GM21786 (cell line): ENCODE data around the gene MLEC.

Experiments used
- ATAC-seq: cut with Tn5 transposase; IDR thresholded peaks from one replicate; pipeline ENCODE4 v1.9.1; 2021; ENCODE audit not compliant: unreplicated experiment

Gene MLEC

DNA sequence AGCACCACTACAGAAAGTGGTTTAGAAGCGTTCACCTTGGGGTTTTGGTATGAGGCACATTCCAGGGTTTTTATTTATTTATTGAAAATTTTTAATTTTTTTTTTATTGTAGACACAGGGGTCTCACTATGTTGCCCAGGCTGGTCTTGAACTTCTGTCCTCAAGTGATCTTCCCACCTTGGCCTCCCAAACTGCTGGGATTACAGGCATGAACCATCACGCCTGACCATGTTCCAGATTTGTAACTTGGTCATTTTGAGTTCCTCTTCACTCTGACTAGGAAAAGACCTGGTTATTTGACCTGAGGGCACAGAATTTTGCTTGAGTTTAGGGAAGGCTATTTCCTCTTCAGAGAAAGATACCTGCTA lies 3.1 kb downstream of the MLEC start:
- no peak for ATAC-seq

DNA sequence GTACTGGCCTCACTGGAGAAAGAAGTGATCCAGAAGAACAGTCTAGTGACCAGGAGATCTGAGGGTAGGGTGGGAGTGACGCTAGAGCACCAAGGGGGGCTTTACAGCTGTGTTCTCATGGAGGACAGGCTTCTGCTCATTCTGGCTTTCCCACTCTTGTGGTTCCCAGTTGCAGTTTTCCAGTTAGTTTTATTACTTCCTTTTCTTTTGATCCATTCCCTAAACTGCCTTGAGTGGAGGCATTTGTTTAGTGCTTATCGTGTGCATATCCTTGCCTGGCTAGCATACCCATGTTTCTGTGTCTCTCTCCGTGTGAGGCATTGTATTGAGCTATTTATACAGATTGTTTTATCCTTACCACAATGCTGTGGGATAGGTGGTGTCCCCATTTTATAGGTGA lies 4.0 kb downstream of the MLEC start:
- ATAC-seq: no peak

DNA sequence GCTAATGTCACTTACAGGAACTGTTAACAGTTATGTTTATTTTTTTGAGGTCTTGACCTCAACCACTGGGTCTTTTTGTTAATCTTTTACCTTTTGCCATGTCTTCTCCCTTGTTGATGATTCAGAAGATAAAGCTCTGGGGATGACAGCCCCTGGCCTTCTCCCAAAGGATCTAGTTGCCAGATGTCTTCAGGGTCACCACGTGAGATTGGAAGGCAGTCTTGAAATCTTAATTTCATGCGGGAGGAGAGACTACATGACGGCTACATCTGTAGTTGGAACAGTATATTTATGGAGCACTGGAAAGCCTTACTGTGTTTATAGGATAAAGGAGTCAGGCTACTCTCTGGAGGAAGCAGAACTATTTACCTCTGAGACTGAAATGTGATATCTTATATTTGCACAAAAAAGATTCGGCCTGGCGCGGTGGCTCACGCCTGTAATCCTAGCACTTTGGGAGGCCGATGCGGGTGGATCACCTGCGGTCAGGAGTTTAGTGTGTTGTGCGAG lies 5.6 kb downstream of the MLEC start:
- no peak for ATAC-seq

DNA sequence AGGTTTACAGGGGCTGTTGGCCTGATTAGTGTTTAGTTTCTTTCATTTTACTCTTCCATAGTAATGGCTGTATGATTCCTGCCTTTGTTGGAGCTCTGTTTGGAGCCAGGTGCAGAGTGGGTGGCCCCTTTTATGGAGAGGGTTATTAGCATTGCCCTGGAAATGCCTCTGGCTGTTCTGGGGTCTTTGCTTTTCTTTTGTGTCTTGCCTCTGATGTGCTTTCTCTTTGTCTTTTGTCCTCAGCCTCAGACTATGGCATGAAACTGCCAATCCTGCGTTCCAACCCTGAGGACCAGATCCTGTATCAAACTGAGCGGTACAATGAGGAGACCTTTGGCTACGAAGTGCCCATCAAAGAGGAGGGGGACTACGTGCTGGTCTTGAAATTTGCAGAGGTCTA lies 6.9 kb downstream of the MLEC start:
- no peak for ATAC-seq

DNA sequence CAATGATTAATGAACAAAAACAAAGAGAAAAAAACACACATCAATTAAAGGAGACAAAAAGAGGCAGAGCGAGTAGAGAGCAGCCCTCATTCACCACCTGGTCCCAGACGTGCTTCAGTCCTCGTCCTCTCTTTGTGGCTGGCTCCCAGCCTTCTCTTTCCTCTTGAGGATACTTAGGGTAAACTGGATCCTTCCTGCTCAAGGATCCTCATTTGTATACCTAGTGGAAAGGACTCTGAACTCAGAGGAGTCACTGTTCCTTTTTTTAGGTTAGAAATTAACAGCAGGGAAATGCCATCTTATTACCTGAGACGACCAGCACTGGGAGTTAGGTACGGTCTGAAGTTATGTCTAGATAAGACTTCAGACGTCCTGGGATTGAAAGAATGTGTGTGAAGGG lies 9.7 kb downstream of the MLEC start:
- no peak for ATAC-seq

DNA sequence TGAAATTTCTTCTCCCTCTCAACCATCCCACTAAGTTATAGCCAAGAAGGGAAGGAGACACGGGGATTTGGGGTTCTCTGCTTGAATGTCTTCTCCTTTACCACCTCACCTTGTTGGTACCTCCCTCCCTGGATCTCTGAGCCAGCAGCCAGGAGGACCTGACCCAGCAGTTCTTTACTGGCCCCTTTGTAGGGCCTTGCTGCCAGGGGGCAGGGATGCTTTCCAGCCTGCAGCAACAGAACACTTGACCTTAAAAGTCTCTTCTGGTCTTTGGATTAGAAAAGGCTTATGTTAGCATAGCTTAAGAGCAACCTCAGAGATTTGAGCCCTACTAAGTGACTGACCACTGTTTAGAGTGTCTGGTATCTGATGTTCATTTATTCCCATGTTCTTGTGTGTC lies 10.4 kb downstream of the MLEC start:
- ATAC-seq: no peak

DNA sequence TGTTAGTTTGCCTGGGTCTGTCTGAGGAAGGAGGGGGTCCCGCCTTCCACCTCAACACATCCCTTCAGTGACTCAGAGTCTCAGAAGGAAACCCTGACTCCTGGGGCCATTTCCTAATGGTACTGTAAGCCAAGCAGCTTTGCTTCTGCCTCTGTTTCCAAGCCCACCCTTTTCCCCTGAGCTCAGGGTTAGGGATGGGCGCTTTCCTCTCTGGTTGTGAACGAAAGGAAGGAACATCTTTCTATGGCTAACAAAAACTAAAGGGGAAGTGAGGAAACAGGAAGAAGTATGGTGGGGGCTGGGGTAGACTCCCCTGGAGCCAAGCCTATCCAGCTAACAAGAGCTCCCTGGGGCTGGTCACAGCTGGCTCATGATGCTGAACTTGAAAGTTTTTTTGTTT lies 11.7 kb downstream of the MLEC start:
- ATAC-seq: no peak

DNA sequence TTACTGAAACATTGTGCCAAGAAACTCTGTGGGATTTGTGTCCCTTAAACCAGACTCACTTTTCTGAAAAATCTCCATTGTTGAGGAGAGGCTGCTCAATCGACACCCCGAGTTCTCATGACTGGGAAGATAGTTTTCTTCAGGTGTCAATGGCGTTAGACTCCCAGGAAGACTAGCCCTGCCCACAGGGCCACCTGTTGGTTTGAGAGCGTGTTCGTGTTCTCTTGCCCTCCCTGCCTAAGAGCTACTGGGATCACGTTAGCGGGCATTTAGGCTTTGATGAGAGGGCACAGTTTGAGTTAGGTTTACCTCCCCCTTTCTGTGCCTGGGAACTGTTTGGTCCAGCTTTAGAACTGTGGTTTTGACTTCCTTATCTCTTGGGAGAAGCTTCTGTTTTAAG lies 12.6 kb downstream of the MLEC start:
- no peak for ATAC-seq

DNA sequence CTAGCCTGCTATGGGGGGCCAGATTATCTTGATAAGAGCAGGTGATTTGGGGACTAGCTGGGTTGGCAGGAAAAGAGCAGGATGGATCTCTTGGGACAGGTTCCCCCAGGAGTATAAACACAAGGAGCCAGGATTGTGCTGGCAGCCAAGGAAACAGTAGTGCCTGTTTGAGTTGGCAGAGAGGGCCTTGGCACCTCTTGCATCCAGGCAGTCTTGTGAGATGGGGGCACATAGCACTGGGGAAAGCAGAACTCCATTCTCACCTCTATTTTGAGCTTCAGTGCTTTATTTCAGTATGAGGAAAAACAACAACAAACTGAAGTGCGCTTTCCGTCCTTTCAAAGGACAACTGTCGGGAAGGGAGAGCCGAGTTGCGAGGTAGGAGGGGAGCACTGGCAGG lies 13.9 kb downstream of the MLEC start:
- no peak for ATAC-seq

DNA sequence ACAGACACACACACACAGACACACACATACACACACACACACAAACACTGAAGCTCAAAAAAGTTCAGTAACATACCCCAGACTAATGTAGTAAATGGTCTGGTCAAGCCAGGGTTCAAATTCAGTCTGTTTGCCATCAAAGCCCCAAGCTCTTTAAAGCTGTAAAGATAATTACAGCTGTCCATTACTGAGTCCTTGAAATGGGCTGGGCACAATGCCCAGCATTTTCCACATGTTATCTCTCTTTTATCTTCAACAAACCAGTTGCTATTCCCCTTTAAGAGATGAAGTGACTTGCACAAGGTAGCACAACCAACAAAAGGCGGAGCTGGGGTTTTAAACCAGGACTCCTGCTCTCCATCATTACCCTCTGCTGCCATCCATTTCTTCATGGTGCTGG lies 15.7 kb downstream of the MLEC start:
- no peak for ATAC-seq

DNA sequence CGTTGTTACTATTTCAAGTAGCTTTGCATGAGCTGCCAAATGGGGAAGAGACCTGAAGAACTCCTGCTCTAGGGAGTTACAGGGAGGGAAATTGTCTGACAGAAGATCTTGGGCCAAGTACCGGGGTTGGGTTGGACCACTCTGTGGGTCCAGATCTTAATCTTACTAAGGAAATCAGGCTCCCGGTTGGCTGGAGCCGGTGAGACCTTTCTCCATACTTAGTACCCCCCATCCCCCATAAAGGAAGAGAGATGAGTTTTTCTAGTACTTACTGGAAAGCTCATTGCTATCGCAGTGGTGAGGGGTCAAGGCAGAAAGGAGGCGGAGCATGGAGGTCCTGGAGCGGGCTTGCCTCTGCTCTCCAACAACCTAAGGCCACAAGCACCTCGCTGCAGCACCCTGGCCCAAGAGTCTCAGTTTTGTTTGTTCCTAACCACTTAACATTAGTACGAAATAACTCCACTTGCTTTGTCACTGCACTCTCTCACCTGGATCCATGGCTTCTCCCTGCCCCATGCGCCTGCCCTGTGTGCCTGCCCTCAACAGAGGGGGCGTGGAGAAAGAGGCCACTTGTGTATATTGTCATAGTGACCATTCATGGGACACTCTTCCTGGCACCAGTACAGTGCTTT lies 16.5 kb downstream of the MLEC start:
- ATAC-seq: no peak

DNA sequence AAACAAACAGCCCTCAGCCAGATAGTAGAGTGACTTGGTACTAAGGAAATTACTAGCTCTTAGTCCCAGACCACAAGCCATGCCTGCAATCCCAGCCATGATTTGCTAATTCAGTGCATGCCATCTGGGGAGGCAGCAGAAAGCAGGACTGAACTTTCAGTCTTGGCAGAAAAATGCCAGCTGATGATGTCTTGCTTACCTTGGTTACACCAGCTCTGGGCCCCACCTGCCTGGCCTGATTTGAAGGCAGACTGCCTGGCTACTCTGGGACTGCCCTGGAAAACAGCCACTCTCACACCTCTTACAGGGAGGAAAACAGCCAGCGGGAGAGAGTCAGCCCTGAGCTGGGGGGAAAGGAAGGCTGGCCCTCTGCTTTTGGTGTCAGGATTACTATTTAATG lies 18.7 kb downstream of the MLEC start:
- no peak for ATAC-seq

DNA sequence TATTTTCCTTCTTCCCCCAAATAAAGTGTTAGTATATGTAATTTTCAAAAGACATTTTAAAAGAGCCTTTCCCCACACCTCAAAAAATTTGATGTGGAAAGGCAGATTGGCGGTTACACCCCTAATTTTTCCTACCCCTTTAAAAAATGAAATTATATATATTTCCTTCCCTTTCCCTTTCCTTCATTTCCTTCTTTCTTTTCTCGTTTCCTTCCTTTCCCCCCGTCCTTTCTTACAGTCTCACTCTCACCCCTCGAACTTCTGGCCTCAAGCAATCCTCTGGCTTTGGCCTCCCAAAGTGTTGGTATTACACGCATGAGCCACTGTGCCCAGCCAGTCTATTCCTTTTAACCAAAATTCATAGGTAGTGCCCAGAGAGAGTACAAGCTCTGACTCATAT lies 19.1 kb downstream of the MLEC start:
- ATAC-seq: no peak

DNA sequence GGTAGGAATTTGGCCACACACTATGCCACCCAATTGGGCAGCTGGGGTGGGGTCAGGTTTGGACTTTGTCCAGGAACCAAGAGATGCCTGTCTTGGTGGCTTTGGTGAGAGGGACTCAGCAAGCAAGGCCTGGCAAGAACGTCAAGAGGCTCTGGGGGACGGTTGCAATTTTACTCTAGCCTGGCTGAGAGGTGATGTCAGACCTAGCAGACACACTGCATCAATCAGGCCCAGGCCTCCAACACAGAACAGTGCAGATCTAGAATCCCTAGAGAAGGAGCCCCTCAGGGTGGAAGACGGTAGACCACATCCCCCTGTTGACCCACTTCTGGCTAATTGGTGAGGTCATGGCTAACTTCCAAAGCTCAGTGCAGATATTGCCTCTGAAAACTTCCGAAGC lies 21.7 kb downstream of the MLEC start:
- no peak for ATAC-seq

DNA sequence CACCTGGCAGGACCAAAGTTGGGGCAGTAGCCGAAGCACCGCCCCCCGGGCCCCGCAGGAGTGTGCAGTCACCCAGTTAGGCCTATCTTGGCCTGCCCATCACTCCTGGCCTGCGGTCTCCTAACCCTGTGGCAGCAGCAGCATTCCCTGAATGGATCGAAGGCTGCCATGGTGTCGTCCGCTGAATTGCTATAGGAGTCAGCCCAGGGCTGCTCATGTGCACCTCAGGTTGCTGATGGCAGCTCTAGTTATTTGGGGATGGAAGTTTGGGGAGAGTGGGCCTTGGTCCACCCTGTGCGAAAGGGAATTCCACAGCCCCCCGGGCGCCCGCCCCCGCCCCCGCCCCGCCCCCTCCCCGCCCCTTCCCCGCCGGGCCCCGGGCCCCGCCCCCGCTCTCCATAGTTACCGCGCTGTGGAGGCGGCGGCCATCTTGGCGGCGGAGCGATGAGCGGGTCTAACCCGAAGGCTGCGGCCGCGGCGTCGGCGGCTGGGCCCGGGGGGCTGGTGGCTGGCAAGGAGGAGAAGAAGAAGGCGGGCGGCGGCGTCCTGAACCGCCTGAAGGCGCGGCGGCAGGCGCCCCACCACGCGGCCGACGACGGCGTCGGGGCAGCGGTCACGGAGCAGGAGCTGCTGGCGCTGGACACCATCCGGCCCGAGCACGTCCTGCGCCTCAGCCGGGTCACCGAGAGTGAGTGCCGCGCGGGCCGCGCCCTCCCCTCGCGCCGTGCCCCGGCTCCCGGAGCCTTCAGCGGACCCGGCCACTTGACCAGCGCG lies 23.3 kb downstream of the MLEC start, which contains the start of gene UNC119B:
TSS of gene UNC119B (plus strand) at position 428 of the 774 bp plus-strand sequence. CDS start at position 445, 17 bp downstream.
- no peak for ATAC-seq

DNA sequence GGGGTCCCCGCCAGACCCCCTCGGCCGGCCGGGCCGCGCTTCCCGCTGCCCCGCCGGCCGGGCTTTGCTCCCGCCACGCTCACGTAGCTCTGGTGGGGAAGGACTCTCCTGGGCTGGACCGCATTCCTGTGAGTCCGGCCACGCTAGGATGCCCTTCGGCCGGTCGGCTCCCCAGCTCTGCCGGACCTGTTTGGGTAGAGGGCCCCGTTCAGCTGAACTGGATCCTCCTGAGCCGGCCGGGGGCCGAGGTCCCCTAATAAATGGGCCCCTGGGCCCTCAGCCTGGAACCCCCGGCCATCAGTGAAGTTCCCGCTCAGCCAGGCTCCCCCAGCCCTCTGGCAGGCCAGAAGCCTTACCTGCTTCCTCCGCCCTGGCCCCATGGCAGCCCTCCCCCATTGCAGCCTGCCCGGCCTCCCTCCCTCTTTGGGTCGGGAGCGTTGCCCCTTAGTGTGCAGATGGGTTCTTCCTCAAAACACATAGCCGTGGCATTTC lies 23.9 kb downstream of the MLEC start:
- ATAC-seq: no peak

DNA sequence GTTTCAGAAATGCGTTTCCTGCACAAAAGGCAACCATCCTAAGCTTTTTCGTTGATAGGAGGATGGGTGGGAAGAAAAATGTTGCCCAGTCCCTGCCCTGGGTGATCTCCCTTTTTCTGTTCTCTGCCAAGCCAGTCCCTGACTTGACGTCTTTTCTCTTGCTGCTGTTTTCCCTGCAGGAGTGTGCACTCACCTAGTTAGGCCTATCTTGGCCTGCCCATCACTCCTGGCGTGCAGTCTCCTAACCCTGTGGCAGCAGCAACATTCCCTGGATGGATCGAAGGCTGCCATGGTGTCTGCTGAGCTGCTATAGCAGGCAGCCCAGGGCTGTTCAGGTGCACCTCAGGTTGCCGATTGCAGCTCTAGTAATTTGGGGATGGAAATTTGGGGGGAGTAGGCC lies 24.5 kb downstream of the MLEC start:
- ATAC-seq: no peak

DNA sequence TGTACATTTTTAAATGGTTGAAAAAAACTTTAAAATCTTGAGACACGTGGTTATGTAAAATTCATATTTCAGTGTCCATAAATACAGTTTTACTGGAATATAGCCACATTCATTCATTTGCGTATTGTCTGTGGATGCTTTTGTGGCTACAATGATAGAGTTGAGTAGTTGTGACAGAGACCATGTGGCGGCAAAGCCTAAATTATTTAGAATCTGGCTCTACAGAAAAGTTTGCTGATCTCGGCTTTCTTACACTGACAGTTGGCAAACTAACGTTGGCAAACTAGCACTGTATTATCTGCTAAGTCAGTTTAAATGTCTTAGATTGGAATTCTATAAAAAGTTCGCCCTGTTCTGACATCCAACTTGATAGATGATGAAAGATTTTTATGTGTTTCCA lies 25.7 kb downstream of the MLEC start:
- ATAC-seq: no peak

DNA sequence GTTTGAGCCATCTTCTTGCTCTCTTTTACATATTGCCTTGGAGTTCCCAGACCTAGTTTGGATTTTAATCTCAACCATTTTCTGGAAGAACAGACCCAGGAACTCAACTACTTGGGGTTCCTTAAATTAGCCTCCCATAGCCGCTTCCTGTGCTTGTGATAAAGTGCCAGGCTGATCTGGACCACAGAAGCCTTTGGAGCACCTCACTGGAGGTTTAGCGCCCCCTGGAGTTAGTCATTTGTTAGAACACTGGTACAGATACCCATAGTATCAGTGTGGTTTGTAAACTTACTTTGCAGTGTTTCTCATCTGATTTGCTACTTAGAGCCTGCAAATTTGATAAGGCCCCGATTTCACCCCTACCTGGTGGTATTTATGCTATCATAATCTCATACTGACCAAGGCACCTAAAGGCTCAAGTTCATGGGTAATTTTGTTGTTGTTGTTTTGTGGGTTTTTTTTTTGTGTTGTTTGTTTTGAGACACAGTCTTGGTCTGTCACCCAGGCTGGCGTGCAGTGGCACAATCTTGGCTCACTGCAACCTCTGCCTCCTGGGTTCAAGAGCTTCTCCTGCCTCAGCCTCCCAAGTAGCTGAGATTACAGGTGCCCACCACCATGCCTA lies 27.0 kb downstream of the MLEC start:
- no peak for ATAC-seq

DNA sequence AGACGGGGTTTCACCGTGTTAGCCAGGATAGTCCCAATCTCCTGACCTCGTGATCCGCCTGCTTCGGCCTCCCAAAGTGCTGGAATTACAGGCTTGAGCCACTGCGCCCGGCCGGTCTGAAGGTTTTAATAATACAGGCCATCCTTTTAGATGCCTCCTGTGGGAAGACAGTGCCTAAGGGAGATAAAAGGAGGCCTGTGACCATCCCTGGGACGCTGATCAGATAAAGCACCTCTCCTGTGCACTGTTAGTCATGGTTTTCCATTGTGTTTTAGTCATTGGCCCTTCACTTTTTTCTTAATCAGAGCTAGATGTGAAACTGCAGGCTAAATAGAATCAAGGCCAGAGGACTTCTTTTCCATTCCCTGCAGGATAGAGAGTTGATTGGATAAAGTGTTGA lies 31.1 kb downstream of the MLEC start:
- ATAC-seq: no peak

DNA sequence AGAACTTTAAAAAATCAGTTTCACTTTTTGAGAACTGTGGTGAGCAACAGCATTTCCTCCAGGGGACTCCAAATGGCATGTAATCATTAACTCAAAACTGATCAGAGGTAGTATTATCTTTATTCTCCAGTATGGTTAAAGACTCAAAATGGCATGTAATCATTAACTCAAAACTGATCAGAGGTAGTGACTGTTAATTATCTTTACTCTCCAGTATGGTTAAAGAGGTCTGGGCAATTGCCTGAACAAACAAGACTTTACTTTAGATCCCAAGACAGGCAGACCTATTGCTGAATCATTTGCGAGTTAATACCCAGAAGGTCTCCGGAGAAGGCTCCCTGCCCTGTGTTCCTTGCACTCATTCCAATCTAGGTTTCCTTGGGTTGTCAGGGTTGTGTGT lies 32.1 kb downstream of the MLEC start:
- no peak for ATAC-seq
